Heart left ventricle (tissue), 16 donors: ENCODE results near the gene RANBP2. TPM values are rescaled to one million over a fixed set of nuclear protein-coding genes. Genes with fewer than 3 reads are reported as not detected.
"Not testable (repeated sequence)": the region's sequence is repeated elsewhere in the genome, so short reads cannot be mapped to it uniquely, and the experiment has no call there.

Experiments used
- ATAC-seq, 4 donors: fragments of 200-7000 bp; cut with Tn5 transposase; one replicate each; pipeline ENCODE4 v1.9.1; 2020 to 2022; ENCODE audit warnings: moderate library complexity in 4 of 4, mild to moderate bottlenecking in 3 of 4, moderate number of reproducible peaks in 1 of 4
- DNase-seq, 5 donors: peaks; one replicate each; pipeline ENCODE4 v3.0.0-alpha.2; 2020
- H3K27ac ChIP-seq, 12 donors: fragments of 200-600 bp; sonication (generic) in 4 of 12; one replicate each; pipeline versions ENCODE4 v1.5.0 to v1.8.0; 2016 to 2022; ENCODE audit warnings: mild to moderate bottlenecking in 2 of 12
- H3K27me3 ChIP-seq, 9 donors: fragments of 200-600 bp; sonication (generic) in 2 of 9; one replicate each; pipeline versions ENCODE4 v1.5.1 to v1.8.0; 2016 to 2022; ENCODE audit warnings: mild to moderate bottlenecking in 3 of 9
- H3K36me3 ChIP-seq, 9 donors: fragments of 200-600 bp; sonication (generic) in 2 of 9; one replicate each; pipeline versions ENCODE4 v1.5.0 to v1.8.0; 2018 to 2022; ENCODE audit warnings: mild to moderate bottlenecking in 2 of 9
- H3K4me1 ChIP-seq, 12 donors: fragments of 200-600 bp; sonication (generic) in 4 of 12; one replicate each; pipeline versions ENCODE4 v1.5.0 to v1.8.0; 2016 to 2022; ENCODE audit warnings: mild to moderate bottlenecking in 3 of 12
- H3K4me3 ChIP-seq, 12 donors: fragments of 200-600 bp; sonication (generic) in 4 of 12; one replicate each; pipeline versions ENCODE4 v1.5.0 to v1.8.0; 2017 to 2022; ENCODE audit warnings: mild to moderate bottlenecking in 9 of 12, moderate library complexity in 4 of 12
- H3K9me3 ChIP-seq, 12 donors: fragments of 200-600 bp; sonication (generic) in 4 of 12; one replicate each; pipeline versions ENCODE4 v1.5.0 to v1.8.0; 2016 to 2022; ENCODE audit warnings: mild to moderate bottlenecking in 1 of 12
- POLR2A ChIP-seq, 2 donors: fragments of 450-650 bp; IDR thresholded peaks; one replicate each; pipeline ENCODE4 v1.6.1; 2017; ENCODE audit warnings: antibody characterized with exemption in 2 of 2, mild to moderate bottlenecking in 2 of 2, moderate library complexity in 2 of 2
- WGBS, 4 donors: extraction: QIAGEN DNeasy Blood & Tissue Kit in 2 of 4; methylation state at CpG; one replicate each; pipeline versions ENCODE4 v1.1.5 to v1.1.7; 2013 to 2018; 5-methylcytosine and 5-hydroxymethylcytosine counted together
- intact Hi-C, 10 donors: fragments of 100-400 bp; cut with DNase I; formaldehyde crosslinking; loops; one replicate each; pipeline versions ENCODE4 v1.11.1 to v1.14.2; 2022
- polyA plus RNA-seq, 2 donors: library from polyadenylated mRNA; stranded (reverse); fragments of 200-250 nt; gene quantifications; one replicate each; pipeline ENCODE4 v1.2.3, GENCODE V29; 2013
- total RNA-seq, 9 donors: library from RNA; depleted of rRNA in 2 of 9; stranded (reverse); fragments of >200 nt in 2 of 9; fragmentation: NEBNext Ultra II Directional in 3 of 9; extraction: Animal tissue kit (Norgen Biotek cat#: 25700) in 3 of 9; gene quantifications; one replicate each; pipeline versions ENCODE4 v1.1.0 to v1.2.4, GENCODE V29; 2016 to 2023
- TF ChIP-seq, protein P1 (sequence below), 12 donors: fragments of 200-600 bp; sonication (generic) in 4 of 12; IDR thresholded peaks; one replicate each; pipeline versions ENCODE4 v1.5.0 to v1.8.0; 2018 to 2022; ENCODE audit warnings: antibody characterized with exemption in 12 of 12, mild to moderate bottlenecking in 5 of 12
- donor health status: ischemic (EF 13 %, LVEDD 7.1; RV severe dilation, severe dysfunction).
- donor health status: healthy with polysubstance abuse.
- donor health status: DM: no; HTN: yes; CAD: no.
- donor health status: DM: no; HTN: no; CAD: no.
- donor health status: ischemic (EF 25% LVEDD 6.9; RV normal size, moderate dysfunction).
- donor health status: ischemic (EF 25% LVEDD 5.7; RV mildly dilated, moderate dysfunction).
- donor health status: healthy.
- donor health status: DM: yes; HTN: yes; CAD: no.
- donor health status: ischemic (EF 35%, LVEDD 5.7; RV mildly dilated, moderate dysfunction).
- donor health status: nonischemic (EF 11% LVEDD 7.7; RV severe dilation, severe dysfunction).
- donor health status: DM: yes; HTN: yes; CAD: no.
- donor health status: PGD.
- donor health status: ischemic (EF 29% LVEDD 5.4; RV normal size, mild dysfunction).
- donor health status: nonischemic (EF 23%, LVEDD 6.1; RV moderate dilation, normal function).

RANBP2 gene
- total and polyA plus RNA-seq, 11 donors: 9.9 to 67.7 (median 50.6) TPM

DNA sequence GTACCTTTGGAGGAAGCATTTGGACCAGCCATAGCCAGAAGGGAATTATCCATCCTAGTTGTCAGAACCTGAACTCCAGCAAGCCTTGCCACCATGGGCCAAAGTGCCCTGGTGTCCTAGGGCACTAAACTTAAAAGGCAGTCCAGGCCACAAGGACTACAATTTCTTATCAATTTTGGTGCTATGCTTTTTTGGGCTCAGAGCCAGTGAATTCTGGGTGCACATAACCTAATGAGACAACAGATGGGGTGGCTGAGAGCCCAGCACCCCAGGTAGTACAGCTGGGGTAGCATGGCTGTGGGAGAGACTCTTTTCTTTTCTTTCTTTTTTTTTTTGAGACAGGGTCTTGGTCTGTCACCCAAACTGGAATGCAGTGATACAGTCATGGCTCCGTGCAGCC lies 14.4 kb upstream of the RANBP2 start:
- no peaks in the 10 kb centered on the region for H3K27me3 ChIP-seq
- no peak overlapping the region for H3K27ac ChIP-seq
- H3K36me3 ChIP-seq: no peaks in the 10 kb centered on the region
- intact Hi-C loops: no loop called here
- no peak for DNase-seq
- no peak for TF ChIP-seq POLR2A (IDR thresholded peaks at IDR 0.05)
- TF ChIP-seq, protein P1, sequence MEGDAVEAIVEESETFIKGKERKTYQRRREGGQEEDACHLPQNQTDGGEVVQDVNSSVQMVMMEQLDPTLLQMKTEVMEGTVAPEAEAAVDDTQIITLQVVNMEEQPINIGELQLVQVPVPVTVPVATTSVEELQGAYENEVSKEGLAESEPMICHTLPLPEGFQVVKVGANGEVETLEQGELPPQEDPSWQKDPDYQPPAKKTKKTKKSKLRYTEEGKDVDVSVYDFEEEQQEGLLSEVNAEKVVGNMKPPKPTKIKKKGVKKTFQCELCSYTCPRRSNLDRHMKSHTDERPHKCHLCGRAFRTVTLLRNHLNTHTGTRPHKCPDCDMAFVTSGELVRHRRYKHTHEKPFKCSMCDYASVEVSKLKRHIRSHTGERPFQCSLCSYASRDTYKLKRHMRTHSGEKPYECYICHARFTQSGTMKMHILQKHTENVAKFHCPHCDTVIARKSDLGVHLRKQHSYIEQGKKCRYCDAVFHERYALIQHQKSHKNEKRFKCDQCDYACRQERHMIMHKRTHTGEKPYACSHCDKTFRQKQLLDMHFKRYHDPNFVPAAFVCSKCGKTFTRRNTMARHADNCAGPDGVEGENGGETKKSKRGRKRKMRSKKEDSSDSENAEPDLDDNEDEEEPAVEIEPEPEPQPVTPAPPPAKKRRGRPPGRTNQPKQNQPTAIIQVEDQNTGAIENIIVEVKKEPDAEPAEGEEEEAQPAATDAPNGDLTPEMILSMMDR (IDR thresholded peaks at IDR 0.05): no peak
- ATAC-seq: no peak
- no peak overlapping the region for H3K4me3 ChIP-seq
- peaks cover 0 to 7% (median 2%) of the 10 kb centered on the region in 12 donors for H3K4me1 ChIP-seq
- WGBS, 4 donors: 88 to 95% (median 91%) methylated on average over 1 of the region's 1 CpG
- peaks cover 0 to 19% (median 0%) of the 10 kb centered on the region in 12 donors for H3K9me3 ChIP-seq

DNA sequence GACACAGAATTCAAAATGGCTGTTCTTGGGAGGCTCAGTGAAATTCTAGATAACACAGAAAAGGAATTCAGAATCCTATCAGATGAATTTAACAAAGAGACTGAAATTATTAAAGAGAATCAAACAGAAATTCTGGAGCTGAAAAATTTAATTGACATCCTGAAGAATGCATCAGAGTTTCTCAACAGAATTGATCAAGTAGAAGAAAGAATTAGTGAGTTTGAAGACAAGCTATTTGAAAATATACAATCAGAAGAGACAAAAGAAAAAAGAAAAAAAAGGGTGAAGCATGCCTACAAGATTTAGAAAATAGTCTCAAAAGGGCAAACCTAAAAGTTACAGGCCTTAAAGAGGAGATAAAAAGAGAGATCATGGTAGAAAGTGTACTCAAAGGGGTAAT lies 12.0 kb upstream of the RANBP2 start:
- H3K27me3 ChIP-seq: no peaks in the 10 kb centered on the region
- H3K4me1 ChIP-seq: no peaks in the 10 kb centered on the region
- no peaks in the 10 kb centered on the region for H3K36me3 ChIP-seq
- peaks cover 0 to 19% (median 0%) of the 10 kb centered on the region in 12 donors for H3K9me3 ChIP-seq
- ATAC-seq (no peak), DNase-seq (no peak)
- H3K27ac ChIP-seq: no peak overlapping the region
- intact Hi-C loops: no loop called here
- H3K4me3 ChIP-seq: no peak overlapping the region
- TF ChIP-seq, protein P1 (IDR thresholded peaks at IDR 0.05): no peak
- no peak for TF ChIP-seq POLR2A (IDR thresholded peaks at IDR 0.05)

DNA sequence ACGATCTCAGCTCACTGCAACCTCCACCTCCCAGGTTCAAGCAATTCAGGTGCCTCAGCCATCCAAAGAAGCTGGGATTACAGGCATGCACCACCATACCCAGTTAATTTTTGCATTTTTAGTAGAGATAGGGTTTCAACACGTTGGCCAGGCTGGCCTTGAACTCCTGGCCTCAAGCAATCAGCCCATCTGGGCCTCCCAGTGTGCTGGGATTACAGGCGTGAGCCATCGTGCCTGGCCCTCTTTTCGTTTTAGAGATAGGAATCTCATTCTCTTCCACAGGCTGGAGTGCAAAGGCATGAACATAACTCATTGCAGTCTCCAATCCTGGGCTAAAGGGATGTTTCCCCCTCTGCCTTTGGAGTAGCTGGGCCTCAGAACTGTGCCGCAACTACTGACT lies 2.3 kb upstream of the RANBP2 start:
- H3K4me1 ChIP-seq: peaks cover 0 to 22% (median 8%) of the 10 kb centered on the region in 12 donors
- H3K4me3 ChIP-seq, DNase-seq, H3K27ac ChIP-seq, H3K9me3 ChIP-seq, ATAC-seq, H3K36me3 ChIP-seq, H3K27me3 ChIP-seq: not testable (repeated sequence)
- 63 to 70% (median 69%) methylated on average over 6 of the region's 6 CpGs for WGBS, 4 donors
- intact Hi-C loops: loop anchor here in 1 of 10 donors (10.0 kb wide), 1 partner anchor 102 kb away; no protein-coding TSS in a partner anchor

DNA sequence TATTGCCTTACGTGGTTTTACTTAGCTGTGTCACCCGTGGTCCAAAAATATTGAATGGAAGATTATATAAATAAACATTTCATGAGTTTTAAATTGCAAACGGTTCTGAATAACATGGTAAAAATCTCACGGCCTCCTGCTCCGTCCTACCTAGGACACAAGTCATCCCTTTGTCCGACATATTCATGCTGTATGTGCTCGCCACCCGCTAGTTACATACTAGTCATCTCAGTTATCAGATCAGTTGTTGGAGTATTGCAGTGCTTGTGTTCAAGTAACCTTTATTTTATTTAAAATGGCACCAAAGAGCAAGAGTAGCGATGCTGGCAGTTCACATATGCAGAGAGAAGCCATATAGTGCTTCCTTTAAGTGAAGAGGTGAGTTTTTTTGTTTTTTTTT lies 6.8 kb downstream of the RANBP2 start:
- intact Hi-C loops, H3K9me3 ChIP-seq, H3K36me3 ChIP-seq, H3K4me3 ChIP-seq, DNase-seq, H3K27me3 ChIP-seq, ATAC-seq, H3K27ac ChIP-seq: not testable (repeated sequence)
- 67 to 78% (median 74%) methylated on average over 9 of the region's 9 CpGs for WGBS, 4 donors
- peaks cover 0 to 39% (median 13%) of the 10 kb centered on the region in 12 donors for H3K4me1 ChIP-seq

DNA sequence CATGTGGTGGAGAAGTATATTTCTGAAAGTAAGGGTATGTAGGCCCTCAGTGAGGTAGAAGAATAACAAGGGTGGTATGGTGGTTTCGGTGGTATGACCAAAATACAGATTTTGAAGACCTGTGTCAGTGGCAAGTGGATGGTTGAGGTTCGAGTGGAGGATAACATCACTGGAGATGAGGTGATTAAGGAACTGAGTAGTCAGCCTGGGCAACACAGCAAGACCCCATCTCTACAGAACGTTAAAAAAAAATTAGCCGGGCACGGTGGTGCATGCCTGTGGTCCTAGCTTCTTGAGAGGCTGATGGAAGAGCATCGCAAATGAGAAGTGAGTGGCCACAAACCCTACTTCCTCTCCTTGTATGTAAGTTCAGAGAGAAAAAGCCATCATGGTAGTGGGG lies 15.4 kb downstream of the RANBP2 start:
- H3K4me1 ChIP-seq, H3K9me3 ChIP-seq, DNase-seq, intact Hi-C loops, ATAC-seq, H3K27ac ChIP-seq, H3K27me3 ChIP-seq, H3K4me3 ChIP-seq: not testable (repeated sequence)
- peaks cover 0 to 82% (median 53%) of the 10 kb centered on the region in 9 donors for H3K36me3 ChIP-seq
- 91 to 94% (median 92%) methylated on average over 6 of the region's 6 CpGs for WGBS, 4 donors

DNA sequence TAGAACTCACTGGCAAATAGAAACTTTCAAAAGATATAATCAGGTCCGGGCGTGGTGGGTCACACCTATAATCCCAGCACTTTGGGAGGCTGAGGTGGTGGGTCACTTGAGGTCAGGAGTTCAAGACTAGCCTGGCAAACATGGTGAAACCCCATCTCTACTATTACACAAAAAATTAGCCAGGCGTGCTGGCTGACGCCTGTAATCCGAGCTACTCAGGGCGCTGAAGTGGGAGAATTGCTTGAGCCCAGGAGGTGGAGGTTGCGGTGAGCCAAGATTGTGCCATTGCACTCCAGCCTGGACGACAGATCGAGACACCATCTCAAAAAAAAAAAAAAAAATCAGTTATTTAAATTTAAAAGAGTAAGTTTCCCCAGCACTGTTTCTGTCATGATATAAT lies 38.7 kb downstream of the RANBP2 start:
- H3K9me3 ChIP-seq, intact Hi-C loops, H3K27ac ChIP-seq, H3K27me3 ChIP-seq, H3K4me1 ChIP-seq, DNase-seq, H3K4me3 ChIP-seq, ATAC-seq: not testable (repeated sequence)
- peaks cover 0 to 85% (median 62%) of the 10 kb centered on the region in 9 donors for H3K36me3 ChIP-seq
- 96 to 98% (median 96%) methylated on average over 9 of the region's 9 CpGs for WGBS, 4 donors

DNA sequence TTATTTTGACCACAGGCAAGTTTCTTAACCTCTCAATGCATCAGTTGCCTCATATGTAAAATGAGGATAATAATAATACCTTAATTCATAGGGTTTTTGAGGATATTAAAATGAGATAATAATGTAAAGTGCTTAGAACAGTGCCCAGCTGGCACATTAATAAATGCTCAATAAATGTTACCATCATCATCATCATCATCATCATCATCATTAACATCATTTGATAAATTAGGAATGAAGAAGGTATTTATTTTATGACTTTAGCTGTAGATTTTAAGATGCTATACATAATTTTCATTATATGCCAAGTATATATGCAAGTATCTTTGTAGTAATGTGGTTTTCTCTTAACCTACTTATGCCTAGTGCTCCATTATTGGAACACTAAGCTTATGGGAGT lies 43.3 kb downstream of the RANBP2 start:
- DNase-seq, H3K9me3 ChIP-seq, H3K4me3 ChIP-seq, ATAC-seq, H3K27me3 ChIP-seq, H3K4me1 ChIP-seq, intact Hi-C loops, H3K27ac ChIP-seq: not testable (repeated sequence)
- H3K36me3 ChIP-seq: peaks cover 0 to 85% (median 62%) of the 10 kb centered on the region in 9 donors

DNA sequence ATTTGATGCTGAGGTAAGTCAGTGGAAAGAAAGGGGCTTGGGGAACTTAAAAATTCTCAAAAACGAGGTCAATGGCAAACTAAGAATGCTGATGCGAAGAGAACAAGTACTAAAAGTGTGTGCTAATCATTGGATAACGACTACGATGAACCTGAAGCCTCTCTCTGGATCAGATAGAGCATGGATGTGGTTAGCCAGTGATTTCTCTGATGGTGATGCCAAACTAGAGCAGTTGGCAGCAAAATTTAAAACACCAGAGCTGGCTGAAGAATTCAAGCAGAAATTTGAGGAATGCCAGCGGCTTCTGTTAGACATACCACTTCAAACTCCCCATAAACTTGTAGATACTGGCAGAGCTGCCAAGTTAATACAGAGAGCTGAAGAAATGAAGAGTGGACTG lies 47.4 kb downstream of the RANBP2 start:
- H3K9me3 ChIP-seq, intact Hi-C loops: not testable (repeated sequence)
- H3K36me3 ChIP-seq: peaks cover 0 to 81% (median 61%) of the 10 kb centered on the region in 9 donors

DNA sequence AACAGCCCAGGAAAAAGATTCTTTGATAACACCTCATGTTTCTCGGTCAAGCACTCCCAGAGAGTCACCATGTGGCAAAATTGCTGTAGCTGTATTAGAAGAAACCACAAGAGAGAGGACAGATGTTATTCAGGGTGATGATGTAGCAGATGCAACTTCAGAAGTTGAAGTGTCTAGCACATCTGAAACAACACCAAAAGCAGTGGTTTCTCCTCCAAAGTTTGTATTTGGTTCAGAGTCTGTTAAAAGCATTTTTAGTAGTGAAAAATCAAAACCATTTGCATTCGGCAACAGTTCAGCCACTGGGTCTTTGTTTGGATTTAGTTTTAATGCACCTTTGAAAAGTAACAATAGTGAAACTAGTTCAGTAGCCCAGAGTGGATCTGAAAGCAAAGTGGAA lies 48.6 kb downstream of the RANBP2 start:
- H3K9me3 ChIP-seq, H3K4me1 ChIP-seq, ATAC-seq, H3K4me3 ChIP-seq, H3K27ac ChIP-seq, intact Hi-C loops, DNase-seq, H3K27me3 ChIP-seq: not testable (repeated sequence)
- H3K36me3 ChIP-seq: peaks cover 0 to 86% (median 66%) of the 10 kb centered on the region in 9 donors
- WGBS, 4 donors: 86 to 100% (median 95%) methylated on average over 1 to 2 of the region's 2 CpGs

More for the DNA sequence above, 47.4 kb downstream of the RANBP2 start:
- 88 to 94% (median 90%) methylated on average over 4 to 5 of the region's 5 CpGs for WGBS, 4 donors
- H3K4me3 ChIP-seq, H3K4me1 ChIP-seq, H3K27me3 ChIP-seq, ATAC-seq, DNase-seq, H3K27ac ChIP-seq: not testable (repeated sequence)
